Measurements from ENCODE around the gene DNAJB5.

- TF ChIP-seq CTCF (IDR thresholded peaks at IDR 0.05) (no peak), POLR2A (IDR thresholded peaks at IDR 0.05) (no peak)
Measured at GRCh38 chr9:34961574-34962490, 27.7 kb upstream of the DNAJB5 start.
